Measurements from ENCODE around the gene DEDD2.

DEDD2 gene

DNA sequence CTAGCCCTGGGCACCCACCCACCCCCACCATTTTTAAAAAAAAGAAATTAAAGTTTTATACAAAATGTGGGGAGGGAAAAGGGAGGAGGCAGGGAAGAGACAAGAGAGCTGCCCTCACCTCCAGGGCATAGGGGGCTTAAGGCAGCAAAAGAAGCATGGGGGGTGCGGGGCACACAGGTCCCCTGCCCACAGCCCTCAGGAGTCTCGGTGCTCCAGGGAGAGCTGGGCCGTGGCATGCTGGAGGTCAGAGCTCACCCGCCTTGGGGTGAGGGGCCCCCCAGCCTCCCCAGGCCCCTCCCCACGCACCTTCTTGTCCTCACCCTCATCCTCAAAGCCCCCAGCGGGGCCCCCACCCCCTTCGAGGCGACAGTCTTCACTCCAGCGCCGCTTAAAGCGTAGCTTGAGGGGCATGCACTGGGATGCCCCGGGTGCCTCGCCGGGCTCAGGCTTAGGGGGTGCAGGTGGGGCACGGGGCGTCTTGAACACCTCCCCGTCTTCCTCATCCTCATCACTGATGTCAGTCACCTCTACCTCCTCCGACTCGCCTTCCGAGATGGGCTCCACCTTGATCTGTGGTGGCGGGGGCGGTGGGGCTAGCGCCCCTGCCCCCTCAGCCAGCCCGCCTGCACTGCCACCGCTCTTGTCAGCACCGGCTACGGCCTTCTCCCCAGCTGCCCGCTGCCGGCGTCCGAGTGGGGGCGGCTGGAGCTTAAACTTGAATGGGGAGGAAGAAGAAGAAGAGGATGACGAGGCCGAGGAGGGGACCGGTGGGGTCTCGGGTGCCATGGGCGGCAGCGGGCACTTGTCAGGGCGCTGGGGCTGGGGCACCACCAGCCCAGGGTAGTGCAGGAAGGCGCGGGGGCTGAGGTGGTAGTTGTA is 31.0 kb upstream of the DEDD2 start:
- DNase-seq = no peak

DNA sequence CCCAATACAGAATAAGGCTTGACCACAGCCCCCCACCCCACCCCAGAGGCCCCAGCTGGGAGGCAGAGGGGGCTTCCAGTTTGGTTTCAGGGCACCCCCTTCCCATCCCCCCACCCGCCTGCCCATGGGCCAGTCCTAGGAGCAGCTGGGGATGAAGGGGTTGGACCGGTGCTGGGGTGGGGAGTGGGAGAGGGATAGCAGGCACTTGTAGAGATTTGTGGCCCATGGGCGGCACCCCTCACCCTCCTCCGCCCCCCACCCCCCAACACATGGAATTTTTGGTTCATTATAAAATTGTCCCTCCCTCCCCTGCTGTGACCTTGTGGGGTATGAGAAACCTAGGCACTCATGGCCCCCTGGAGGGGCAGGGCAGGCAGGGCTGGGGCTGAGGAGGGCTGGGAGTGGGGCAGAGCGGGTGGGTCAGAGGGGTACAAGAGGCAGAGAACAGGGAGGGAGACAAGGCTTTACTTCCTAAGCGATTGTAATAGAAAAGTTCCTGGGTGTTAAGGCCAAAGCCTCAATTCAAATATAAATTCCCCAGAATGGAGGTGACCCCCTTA is 30.2 kb upstream of the DEDD2 start:
- DNase-seq = no peak

DNA sequence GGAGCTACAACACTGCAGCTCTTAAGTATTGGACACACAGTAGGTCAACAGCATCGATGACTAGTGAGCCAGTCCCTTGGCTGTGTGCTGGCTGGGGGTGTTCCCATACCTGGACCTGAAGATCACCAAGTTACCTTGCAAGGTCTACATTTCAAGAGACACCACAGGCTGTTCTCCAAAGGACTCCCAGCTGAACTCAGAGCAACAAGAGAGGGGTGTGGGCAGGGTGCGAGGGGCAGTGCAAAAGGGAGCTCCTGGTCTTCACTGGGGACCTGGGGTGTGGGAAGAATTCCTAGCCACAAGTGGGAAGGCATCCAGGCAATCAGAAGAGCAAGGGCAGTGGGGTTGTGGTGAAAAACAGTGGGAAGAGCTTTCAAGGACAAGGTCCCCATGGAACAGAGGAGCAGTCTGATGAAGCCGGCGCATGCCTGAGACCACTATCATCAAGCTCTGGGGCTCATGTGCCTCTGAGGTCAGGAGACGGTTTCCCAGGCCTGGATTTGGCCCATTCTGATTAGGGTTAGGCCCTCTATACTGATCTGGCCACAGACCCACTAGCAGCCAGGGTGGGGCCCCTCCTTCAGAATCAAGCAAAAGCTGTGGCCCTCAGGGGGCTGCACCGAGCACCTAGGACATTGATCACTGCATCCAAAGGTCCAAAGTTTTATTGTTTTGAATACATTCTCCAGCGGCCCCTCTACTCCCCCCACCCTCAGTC is 29.6 kb upstream of the DEDD2 start:
- DNase-seq = no peak

DNA sequence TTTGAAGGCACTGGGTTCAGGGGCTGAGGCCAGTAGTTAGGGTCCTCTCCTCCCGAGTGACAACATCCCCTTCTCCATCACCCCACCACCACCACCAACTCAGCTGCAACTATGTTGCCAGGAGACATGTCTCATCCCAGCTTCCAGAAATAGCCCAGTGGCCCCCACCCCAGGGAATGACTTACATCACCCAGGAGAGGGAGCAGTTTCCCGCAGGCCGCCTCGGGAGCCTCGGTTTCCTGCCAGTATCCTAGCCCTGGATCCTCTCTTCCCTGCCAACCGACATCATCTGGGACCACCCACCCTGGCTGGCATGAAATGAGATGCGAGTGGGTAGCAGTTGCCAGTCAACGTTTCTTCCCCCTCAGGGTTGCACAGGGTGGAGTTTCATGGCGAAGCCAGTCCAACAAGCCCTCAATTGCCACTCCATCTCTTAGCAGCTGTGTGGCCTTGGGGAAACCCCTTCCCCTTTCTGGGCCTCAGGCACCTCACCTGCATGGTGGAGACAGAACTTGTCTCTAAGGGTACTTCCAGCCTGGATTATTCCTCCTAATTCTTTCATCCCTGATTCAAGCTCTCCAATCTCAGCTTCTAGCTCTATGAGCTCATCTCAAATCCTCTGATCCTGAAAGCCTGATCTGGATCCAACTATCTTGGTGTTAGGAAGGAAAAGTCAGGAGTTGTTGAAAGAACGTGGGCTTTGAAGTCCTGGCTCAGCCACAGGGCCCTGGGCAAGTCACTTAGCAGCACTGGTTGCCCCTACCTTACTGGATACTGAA is 28.9 kb upstream of the DEDD2 start:
- no peak for DNase-seq

DNA sequence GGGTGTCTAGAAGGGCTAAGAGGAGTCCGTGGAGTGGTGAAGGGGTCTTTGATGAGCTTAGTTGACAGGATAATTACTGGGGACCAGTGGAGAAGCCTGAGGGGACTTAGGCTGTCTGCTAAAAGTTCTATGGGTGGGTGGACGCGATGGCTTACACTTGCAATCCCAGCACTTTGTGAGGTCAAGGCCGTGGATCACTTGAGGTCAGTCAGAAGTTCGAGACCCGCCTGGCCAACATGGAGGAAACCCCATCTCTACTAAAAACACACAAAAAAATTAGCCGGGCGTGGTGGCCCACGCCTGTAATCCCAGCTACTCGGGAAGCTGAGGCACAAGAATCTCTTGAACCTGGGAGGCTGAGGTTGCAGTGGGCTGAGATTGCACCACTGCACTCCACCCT is 27.8 kb upstream of the DEDD2 start:
- no peak for DNase-seq

DNA sequence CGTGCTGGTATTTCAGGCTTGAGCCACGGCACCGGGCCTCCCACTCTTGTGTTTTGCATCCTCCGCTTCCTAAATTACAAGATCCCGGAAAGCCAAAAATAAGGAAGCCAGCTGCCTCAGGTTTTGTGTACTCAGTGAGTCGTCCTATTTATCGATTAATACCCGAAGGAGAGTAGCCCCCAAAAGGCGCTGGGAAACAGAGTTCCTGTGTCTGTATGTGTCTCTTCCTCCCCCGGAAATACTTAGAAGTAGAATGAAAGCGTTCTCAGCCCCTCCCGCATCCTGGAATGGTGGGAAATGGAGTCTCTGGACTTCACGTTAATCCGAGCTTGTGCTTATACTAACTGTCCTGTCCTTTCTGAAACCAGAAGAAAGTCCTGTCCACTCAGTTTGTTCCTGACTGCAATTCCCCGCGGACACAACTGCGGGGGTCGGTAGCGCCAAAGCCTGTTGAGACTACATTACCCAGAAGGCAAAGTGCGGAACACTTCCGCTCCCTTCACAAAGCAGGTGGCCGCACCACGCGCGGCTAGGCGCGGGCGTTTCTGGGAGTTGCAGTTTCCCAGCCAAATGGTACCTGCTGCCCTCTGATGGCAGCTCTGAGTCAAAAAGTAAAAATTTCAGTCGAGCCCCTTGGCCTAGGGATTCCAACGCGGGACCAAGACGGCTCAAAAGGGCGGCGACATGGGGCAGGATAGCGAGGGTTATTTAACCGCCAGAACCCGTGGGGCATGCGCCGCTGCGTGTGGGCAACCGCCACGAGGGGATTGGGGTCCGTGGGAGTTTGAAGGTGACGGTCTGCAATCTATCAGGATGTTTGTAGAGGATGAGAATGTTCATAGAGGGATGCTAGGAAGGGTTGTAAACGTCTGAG is 27.1 kb upstream of the DEDD2 start:
- DNase-seq = peak; percentile 64

DNA sequence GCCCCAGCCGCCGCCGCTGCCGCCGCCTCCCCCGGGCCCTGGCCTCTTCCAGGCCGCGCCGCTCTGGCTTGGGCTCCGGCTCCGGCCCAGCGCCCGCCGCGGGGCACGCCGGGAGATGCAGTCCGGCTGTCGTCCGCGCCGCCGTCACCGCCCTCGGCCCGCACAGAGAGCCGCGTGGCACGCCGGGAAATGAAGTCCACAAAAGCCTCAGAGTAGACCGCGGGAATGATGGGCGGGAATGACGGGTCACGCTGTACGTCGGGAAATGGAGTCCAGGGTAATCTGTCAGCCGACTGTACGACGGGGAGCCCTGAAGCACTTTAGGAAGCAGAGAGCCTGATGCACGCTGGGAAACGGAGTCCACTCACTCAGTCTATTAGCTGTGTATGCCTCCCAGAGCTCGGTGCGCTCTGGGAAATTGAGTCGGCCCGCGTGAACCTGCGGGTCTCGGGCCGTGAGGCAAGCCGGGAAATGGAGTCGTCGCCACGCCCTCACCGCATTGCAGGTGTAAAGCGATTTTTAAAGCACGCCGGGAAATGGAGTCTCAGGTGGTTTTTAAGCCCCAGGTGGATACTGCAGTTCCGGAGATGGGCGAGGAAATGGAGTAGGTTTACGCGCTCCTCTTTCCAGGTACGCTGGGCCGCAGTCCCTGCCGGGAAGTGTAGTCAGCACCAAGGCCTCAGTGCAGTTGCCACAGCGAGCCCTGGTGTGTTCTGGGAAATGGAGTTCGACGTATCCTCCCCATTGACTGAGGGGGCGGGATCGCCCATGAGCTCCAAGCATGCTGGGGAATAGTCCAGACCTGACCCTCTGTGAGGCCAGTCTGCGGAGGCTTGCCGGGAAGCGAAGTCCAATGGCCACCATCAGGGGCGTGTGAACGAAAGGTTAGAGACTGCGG is 25.3 kb upstream of the DEDD2 start, which contains the start of gene GSK3A:
TSS of gene GSK3A (minus strand) at position 91 of the 898 bp plus-strand sequence. CDS start 137 bp downstream, outside the sequence.
- DNase-seq = peak; percentile 99

DNA sequence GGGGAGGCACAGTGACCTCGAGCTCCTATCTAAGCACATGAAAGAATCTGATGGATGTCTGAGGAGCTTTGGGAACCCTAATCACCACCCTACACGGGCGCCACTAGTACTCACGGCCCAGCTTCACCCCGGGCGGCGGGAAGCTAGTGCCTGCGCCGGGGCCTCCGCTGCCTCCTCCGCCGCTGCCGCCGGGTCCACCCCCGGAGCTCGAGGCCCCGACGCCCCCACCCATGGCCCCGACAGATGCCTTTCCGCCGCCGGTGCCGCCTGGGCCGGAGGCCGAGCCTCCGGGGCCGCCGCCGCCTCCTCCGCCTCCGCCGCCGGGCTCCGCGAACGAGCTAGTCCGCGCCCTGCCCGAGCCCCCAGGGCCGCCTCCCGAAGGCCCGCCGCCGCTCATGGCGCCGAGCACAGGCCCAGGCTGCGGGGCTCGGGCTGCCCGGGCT is 24.6 kb upstream of the DEDD2 start:
- no peak for DNase-seq

DNA sequence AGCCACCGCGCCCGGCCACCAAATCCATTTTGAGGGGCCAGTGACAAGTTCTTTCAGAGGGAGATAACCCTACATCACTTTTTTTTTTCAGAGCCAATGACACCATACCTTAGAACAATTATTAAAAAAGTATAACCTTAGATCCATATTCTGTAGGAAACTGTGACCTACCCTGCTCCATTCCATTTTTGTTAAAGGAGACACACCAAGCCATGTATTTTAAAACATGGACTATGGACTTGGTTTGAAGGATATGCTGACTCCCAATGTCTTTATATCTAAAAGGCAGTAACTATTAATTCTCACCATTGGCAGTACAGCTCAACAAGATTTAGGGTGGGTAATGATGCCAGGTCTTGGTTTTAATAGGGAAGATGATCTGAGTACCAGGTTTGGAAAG is 23.8 kb upstream of the DEDD2 start:
- DNase-seq = no peak

DNA sequence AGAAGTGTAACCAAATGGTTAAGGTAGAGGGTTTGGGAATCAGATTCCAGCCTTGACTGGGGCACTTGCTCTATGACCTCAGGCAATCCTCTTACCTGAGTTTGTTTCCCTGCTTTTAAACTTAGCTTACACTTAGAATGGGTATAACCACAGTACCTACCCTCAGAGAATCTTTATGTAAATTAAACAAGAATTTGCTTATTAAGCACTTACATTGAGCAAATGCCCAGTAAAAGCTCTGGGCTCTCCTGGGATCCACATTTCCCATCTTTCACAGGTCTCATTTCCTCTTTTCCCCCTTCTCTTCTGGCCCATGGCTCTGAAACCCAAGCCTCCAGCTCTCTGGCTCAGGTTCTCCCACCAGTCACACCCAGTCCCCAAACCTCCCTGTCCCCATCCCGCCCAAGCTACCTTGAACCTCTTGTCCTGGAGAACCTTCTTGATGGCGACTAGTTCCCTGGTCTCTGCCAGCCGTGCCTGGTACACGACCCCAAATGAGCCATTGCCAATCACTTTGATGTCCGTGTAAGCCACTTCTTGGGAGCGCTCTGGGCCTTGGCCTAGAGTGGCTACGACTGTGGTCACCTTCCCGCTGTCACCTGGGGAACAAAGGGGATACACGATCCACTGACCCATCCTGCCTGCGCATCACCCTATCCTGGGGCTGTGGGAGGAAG is 22.2 kb upstream of the DEDD2 start:
- DNase-seq = no peak

DNA sequence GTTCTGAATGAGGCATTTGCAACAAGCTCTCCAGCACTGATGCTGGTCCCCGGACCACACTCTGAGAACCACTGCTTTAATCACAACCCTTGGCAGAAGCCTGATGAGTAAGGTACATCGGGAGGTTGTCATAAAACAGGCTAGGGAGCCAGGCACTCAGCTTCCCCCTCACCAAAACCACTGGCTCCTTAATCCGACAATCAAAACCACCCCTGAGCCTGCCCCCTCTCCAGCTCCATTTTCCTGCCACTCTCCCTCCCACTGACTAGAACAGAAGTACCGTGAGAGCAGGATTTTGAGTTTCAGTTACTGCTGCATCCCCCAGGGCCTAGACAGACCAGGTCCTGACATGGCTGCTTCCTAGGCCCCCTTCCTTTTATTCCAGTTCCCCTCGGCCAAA is 17.7 kb upstream of the DEDD2 start:
- no peak for DNase-seq

DNA sequence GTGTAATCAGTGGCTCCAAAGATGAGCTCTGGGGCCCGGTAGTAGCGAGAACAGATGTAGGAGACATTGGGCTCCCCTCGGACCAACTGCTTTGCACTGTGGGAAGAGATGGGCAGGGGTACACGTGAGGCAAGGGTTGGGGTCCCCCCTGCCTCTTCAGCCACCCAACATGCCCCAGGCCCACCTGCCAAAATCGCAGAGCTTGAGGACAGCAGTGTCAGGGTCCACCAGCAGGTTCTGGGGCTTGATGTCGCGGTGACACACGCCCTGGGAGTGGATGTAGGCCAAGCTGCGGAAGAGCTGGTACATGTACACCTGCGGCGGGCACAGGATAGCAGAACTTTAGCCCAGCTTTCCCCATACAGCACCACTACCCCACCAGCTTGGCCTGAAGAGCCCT is 16.9 kb upstream of the DEDD2 start:
- no peak for DNase-seq

DNA sequence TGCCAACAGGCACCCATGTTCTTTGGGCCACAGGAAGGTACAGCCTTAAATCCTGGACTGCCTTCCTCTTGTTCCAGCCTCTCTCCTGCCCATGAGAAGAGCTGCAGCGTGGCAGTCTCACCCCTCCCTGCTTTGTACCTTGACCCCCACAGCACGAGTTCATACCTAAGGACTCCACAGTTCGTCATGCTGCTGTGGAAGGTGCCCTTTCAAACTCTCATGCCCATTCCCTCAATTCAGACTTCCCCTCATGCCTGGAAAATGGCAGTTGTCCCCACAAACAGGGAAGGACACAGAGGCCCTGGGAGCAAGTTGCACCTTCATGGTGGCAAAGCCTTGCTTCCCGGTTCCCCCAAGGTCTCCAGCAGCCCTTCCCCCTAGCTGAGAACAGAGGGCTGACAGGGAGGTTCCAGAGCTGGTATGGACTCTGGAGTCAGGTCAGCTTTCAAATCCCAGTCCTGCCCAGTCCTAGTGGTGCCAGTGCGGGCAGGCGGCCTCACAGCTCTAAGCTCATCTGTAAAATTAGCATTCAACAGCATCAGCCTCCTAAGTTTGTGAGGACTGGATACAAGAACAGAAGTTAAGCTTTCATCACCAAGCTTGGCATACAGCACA is 16.3 kb upstream of the DEDD2 start:
- no peak for DNase-seq

DNA sequence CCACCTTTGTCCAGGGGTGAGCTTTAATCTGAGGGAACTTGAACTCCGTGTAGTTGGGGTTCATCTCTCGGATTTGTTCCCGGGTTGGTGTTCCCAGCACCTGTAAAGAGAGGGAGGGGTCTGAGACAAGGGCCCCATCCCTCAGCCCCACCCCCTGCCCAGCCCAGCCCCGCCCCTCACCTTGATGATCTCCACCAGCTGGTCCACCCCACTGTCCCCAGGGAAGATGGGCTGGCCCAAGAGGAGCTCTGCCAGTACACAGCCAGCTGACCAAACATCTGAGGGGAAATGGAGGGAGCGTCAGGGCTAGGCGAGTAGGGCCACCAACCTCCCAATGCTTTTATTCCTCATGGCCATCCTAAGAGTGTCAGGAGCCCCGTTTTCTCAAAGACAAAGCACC is 15.6 kb upstream of the DEDD2 start:
- DNase-seq = no peak

DNA sequence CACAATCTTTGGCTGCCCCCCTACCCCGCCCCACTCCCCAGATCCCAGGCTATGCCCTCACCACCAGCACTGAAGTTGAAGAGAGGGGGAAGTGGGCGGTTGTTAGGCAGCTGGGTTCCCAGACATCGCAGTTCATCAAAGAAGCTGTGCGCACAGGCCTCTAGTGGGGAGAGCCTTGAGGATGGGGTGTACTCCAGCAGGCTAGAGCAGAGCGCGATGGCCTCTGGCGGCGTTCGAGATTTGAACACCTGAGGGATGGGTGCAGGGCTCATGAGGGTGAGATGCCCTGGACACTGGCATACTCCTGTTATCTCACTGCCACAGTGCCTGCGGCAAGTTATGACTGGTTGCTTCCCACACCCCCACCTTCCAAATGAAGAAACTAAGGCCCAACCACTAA is 15.0 kb upstream of the DEDD2 start:
- DNase-seq = no peak

DNA sequence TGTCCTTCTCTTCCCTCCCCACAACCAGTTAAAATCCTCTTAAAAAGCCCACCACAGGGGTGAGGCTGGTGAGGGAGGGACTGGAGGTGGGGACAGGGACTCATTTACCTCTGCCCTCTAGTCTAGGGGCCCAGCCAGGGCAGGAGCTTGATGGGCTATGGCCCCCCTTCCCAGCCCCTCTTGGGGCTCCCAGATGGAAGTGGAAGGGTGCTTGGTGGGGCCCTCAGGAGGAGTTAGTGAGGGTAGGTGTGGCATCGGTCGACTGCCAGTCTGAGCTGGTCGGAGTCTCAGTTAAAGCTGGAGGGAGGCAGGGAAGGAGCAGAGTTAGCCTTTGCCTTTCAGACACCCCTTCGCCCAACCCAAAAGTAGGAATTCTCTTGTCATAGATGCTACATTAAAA is 13.1 kb upstream of the DEDD2 start:
- DNase-seq = no peak

DNA sequence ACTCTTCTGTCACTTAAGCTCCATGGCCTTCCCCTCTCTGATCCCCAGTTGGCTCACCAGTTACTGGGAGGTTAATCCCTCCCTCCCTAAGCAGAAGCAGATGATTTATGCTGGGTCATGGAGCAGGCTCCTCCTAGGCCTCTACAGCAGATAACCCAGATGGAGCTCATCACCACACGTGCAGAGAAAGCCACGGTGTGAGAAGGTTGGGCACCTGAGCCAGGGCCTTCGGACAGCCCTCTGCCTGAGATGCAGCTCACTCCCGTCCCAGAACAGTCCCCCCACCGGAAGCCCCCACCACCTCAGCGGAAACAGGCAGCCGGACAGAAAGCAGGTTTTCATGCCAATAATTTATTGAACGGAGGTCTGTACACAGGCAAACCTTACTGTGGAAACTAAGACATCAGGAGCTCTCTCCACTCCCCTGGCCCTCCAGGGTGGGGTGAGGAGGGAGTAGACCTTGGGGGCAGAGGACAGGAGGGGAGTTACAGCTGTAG is 12.4 kb upstream of the DEDD2 start:
- DNase-seq = no peak

DNA sequence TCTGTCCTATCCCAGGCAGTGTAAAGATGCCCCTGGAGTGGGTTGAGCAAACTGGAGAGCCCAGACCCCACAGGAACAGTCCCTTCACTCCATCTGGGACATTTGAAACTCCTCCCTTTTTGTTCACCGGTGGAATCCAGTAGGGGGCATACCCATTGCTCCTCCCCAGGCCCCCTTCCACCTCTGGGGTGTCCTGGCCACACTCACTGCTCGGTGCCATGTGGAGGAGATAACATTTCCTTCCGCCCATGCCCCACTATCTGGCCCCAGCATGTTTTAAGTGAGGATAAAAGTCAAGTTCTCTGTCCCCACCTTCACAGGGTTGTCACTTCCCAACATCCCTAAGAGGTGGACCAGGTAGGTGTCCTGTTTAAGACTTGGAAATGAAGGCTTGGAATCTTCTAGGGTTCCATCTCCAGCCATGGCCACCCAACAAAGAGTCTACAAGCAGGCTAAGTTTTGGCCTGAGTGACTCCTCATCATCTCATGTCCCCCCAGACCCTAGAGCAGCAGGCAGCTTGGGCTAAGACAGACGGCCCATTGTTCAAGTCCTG is 11.9 kb upstream of the DEDD2 start:
- no peak for DNase-seq

DNA sequence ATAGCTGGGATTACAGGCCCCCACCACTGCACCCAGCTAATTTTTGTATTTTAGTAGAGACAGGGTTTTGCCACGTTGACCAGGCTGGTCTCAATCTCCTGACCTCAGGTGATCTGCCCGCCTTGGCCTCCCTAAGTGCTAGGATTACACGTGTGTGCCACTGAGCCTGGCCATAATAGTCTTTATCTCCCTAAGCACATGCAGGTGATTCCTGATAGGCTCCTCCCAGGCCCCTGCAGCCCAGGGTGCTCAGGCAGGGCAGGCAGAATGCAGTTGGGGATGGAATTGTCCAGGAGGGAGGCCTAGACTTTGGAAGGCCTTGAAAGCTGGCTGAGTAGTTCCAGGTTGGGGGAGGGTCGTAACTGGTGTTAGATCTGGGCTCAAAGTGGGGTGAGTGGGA is 11.2 kb upstream of the DEDD2 start:
- no peak for DNase-seq
